Fibroblast of the aortic adventitia (primary cell): ENCODE results near the gene CCT2. TPM values are rescaled to one million over a fixed set of nuclear protein-coding genes. Genes with fewer than 3 reads are reported as not detected.

ENCODE experiments used
- DNase-seq: peaks from one replicate; pipeline ENCODE4 v3.0.0-alpha.2; 2010; ENCODE audit warnings: low read depth
- H3K4me3 ChIP-seq: 2 replicates; pipeline ENCODE4 v1.5.1; 2011; ENCODE audit warnings: low read depth, mild to moderate bottlenecking, control low read depth, low read length, moderate library complexity
- total RNA-seq: library from RNA; depleted of rRNA; stranded (reverse); fragments of >200 nt; gene quantifications from 2 replicates; pipeline ENCODE4 v1.2.3, GENCODE V29; 2012; ENCODE audit warnings: low replicate concordance
- TF ChIP-seq, protein P1 (sequence below): IDR thresholded peaks from 2 replicates; pipeline ENCODE4 v1.5.1; 2011; ENCODE audit warnings: mild to moderate bottlenecking, low read length, control low read depth, inconsistent platforms; ENCODE audit not compliant: insufficient read depth

CCT2 gene
- total RNA-seq, 1 donor, result 228 TPM

DNA sequence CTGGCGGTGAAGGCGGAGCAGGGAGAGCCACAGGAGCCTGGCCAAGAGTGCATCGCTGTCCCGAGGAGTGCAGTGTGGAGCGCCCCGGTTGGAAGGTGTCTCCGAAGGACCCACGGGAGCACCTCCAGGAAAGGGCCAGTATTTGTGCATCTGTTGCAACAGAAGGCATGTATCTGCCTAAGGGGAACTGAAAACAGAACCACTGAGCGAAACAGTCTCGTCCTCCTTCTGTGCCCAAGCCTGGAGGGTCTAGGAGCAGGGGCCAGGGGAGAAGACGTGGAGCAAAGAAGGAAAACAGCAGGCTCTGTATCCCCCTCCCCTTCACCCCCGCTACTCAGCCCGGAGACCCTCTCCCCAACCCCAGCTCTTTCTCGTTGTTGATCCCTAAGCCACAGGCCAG is 30.8 kb downstream of the CCT2 start:
- TF ChIP-seq, protein P1, sequence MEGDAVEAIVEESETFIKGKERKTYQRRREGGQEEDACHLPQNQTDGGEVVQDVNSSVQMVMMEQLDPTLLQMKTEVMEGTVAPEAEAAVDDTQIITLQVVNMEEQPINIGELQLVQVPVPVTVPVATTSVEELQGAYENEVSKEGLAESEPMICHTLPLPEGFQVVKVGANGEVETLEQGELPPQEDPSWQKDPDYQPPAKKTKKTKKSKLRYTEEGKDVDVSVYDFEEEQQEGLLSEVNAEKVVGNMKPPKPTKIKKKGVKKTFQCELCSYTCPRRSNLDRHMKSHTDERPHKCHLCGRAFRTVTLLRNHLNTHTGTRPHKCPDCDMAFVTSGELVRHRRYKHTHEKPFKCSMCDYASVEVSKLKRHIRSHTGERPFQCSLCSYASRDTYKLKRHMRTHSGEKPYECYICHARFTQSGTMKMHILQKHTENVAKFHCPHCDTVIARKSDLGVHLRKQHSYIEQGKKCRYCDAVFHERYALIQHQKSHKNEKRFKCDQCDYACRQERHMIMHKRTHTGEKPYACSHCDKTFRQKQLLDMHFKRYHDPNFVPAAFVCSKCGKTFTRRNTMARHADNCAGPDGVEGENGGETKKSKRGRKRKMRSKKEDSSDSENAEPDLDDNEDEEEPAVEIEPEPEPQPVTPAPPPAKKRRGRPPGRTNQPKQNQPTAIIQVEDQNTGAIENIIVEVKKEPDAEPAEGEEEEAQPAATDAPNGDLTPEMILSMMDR, result no peak
- H3K4me3 ChIP-seq, result no peak overlapping the region
- DNase-seq, result no peak

DNA sequence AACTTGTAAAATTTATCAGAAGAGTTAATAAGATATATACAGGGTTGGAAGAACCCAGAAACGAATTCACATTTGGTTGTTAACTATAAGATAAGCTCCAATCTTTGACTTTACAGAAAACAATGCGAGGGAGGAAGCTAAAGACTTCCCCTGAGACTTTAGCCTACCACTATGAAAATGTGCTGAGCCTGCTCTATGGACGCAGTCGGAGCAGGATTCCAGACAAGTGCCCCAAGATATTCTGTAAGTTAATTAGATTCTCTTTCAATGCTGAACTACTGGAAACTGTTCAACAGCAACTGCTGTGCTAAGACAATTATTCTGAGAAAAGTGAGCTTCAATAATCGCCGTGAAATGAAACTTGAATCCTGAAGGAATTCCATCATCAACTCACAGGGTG is 33.8 kb downstream of the CCT2 start:
- no peak for DNase-seq
- H3K4me3 ChIP-seq, result no peak overlapping the region
- TF ChIP-seq, protein P1, result no peak

DNA sequence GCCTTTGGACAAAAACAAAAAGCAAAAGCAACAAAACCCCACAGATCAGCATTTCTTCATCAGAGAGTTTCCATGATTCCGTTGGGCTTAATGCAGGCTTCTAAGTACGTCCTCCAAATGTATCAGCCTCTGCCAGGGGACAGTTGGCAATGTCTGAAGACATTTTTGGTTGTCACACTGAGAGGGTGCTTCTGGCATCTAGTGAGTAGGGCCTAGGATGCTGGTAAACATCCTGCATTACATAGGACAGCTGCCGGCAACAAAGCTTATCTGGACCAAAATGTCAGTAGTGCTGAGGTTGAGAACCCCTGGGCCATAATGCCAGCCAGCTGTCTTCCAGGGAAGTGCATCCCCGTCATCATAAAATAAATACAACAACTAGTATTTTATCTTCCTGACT is 34.8 kb downstream of the CCT2 start:
- no peak for DNase-seq
- no peak overlapping the region for H3K4me3 ChIP-seq
- TF ChIP-seq, protein P1, result no peak

DNA sequence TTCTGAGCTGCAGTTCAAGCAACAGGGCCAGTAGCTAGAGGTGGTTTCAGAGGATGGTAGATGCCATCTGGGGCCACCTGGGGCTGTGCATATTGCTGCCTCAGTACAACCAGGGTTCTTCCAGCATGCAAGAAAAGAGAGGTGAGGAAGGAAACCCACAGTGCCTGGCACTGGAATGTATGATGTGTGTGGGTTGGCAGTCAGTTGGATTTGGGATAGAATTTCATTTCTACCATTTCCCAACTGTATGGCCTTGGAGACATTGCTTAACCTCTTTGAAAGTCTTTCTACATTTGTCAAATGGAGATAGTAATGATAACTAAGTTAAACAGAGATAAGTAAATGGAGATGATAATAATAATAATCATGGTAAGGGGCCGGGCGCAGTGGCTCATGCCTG is 35.7 kb downstream of the CCT2 start:
- TF ChIP-seq, protein P1, result no peak
- peak; percentile 19 for DNase-seq
- no peak overlapping the region for H3K4me3 ChIP-seq

DNA sequence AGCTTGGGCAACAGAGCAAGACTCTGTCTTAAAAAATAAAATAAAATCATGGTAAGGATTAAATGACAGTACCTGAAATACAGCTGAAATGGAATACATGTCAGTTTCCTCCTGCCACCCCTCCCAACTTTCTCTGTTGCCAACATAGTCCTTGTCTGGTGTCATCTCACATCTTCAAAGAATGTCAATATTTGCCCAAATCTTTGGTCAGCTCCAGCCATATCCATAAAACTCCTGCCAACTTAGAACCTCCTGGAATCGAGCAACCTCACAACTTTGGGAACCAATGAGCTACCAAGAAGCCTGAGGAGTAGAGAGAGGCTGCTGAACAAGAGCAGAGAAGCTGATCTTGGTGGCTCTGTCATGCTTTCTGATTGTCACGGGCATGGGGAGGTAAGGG is 36.3 kb downstream of the CCT2 start:
- TF ChIP-seq, protein P1, result no peak
- H3K4me3 ChIP-seq, result no peak overlapping the region

DNA sequence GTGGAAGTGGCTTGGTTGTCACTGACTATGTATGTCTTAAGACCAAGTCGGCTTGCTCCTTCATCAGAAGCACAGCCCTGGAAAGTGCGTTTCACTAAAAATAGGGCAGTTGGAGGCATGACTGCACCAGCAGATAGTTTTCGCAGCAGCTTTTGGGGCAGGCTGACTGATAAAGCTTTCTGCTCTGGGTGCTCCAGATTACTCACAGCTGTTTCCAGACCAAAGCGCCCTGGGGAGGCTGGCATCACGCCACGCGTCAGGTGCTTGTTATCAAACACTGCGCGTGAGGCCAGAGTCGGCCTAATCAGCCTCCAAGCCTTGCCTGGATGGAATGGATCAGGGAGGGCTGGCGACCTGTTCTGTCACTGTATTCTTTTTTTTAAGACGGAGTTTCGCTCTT is 38.7 kb downstream of the CCT2 start:
- H3K4me3 ChIP-seq, result no peak overlapping the region
- no peak for DNase-seq
- TF ChIP-seq, protein P1, result no peak

More for the DNA sequence above, 36.3 kb downstream of the CCT2 start:
- no peak for DNase-seq

DNA sequence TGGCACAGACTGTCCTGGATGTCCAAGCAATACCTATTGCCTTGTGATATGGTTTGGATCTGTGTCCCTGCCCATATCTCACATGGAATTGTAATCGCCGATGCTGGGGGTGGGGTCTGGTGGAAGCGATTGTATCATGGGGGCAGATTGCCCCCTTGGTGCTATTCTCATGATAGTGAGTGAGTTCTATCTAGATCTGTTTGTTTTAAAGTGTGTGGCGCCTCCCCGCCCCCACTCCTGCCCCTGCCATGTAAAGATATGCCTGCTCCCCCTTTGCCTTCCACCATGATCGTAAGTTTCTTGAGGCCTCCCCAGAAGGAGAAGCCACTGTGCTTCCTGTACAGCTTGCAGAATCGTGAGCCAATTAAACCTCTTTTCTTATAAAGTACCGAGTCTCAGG is 42.2 kb downstream of the CCT2 start:
- TF ChIP-seq, protein P1, result no peak
- DNase-seq, result no peak
- no peak overlapping the region for H3K4me3 ChIP-seq
